ENCODE results near the gene FAT1.

DNA sequence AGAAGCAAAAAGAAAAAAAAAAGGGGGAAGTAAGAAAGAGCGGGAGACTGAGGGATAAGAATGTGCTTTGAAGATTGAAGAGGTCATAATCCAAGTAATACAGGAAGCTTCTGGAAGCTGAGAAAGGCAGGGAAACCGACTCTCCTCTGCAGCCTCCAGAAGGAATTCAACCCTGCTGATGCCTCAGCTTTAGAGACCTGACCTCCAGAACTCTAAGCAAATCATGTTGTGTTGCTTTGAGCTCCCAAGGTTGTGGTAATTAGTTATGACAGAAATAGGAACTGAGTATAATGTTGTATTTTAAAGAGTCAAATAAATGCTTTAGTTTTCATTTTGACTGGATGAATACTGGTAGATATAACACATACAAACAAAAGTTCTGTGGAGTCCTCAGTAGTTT is 48.0 kb upstream of the FAT1 start:
- no peak for TF ChIP-seq POLR2A (IDR thresholded peaks at IDR 0.05; ENCODE audit: low read depth, low read length)
- TF ChIP-seq TAF1 (IDR thresholded peaks at IDR 0.05; ENCODE audit: borderline replicate concordance, low read depth, low read length), result no peak
